Smooth muscle cell (in vitro differentiated cells): ENCODE data around the gene PDF. TPM values are rescaled to one million over a fixed set of nuclear protein-coding genes. Genes with fewer than 3 reads are reported as not detected.

Experiments used
- DNase-seq: peaks from one replicate; lab custom pipeline; 2025; ENCODE audit not compliant: unreplicated experiment; lab: John Stamatoyannopoulos, UW
- H2AFZ ChIP-seq: fragments of 200-600 bp; sonication (generic); 2 replicates; pipeline ENCODE4 v1.6.0; 2016; ENCODE audit warnings: antibody characterized with exemption, low read depth, mild to moderate bottlenecking
- H3F3A ChIP-seq: fragments of 200-600 bp; sonication (generic); 2 replicates; pipeline ENCODE4 v1.6.0; 2017; ENCODE audit warnings: antibody characterized with exemption, low read depth
- H3K27ac ChIP-seq: fragments of 200-600 bp; sonication (generic); 2 replicates; pipeline ENCODE4 v1.5.1; 2016; ENCODE audit warnings: low read depth, mild to moderate bottlenecking
- H3K27me3 ChIP-seq: fragments of 200-600 bp; sonication (generic); 2 replicates; pipeline ENCODE4 v1.6.1; 2016; ENCODE audit warnings: low read depth, mild to moderate bottlenecking
- H3K36me3 ChIP-seq: fragments of 200-600 bp; sonication (generic); 2 replicates; pipeline ENCODE4 v1.5.1; 2016; ENCODE audit warnings: low read depth
- H3K4me1 ChIP-seq: fragments of 200-600 bp; sonication (generic); 2 replicates; pipeline ENCODE4 v1.5.1; 2016; ENCODE audit warnings: low read depth
- H3K4me2 ChIP-seq: fragments of 200-600 bp; sonication (generic); 2 replicates; pipeline ENCODE4 v1.6.0; 2016; ENCODE audit warnings: mild to moderate bottlenecking
- H3K4me3 ChIP-seq: fragments of 200-600 bp; sonication (generic); 2 replicates; pipeline ENCODE4 v1.5.1; 2016; ENCODE audit warnings: mild to moderate bottlenecking
- H3K79me2 ChIP-seq: fragments of 200-600 bp; sonication (generic); 2 replicates; pipeline ENCODE4 v1.6.0; 2016; ENCODE audit warnings: low read depth, mild to moderate bottlenecking
- H3K9ac ChIP-seq: fragments of 200-600 bp; sonication (generic); 2 replicates; pipeline ENCODE4 v1.6.0; 2016; ENCODE audit warnings: low read depth
- H3K9me3 ChIP-seq: fragments of 200-600 bp; sonication (generic); replicated peaks from 2 replicates; pipeline ENCODE4 v1.5.1; 2016; ENCODE audit warnings: low read depth
- H4K20me1 ChIP-seq: fragments of 200-600 bp; sonication (generic); 2 replicates; pipeline ENCODE4 v1.6.0; 2016; ENCODE audit warnings: low read depth
- CTCF ChIP-seq: fragments of 200-600 bp; sonication (generic); IDR thresholded peaks from 2 replicates; pipeline ENCODE4 v1.5.1; 2017; ENCODE audit warnings: borderline replicate concordance, mild to moderate bottlenecking, antibody characterized with exemption; ENCODE audit not compliant: insufficient read depth, poor library complexity, severe bottlenecking
- WGBS: methylation state at CpG from one replicate; pipeline ENCODE4 v1.1.7; 2016; ENCODE audit warnings: low lambda C conversion rate; 5-methylcytosine and 5-hydroxymethylcytosine counted together
- polyA plus RNA-seq: library from polyadenylated mRNA; unstranded; fragments of >200 nt; fragmentation: Nextera tagmentation; extraction: Ambion mirVana; gene quantifications from 2 replicates; pipeline ENCODE4 v1.2.1, GENCODE V29; 2016
- total RNA-seq: library from RNA; depleted of rRNA; stranded (reverse); fragments of >200 nt; gene quantifications from 2 replicates; pipeline ENCODE4 v1.2.3, GENCODE V29; 2014

PDF gene
- total and polyA plus RNA-seq, 2 experiments from 2014 or later: 4.4 to 5.4 TPM

GRCh38 chr16:69349536-69349935, 19.1 kb upstream of the PDF start:
- Histone ChIP-seq H3K4me2 (no peak overlapping the region), H3K27ac (no peak overlapping the region), H3K9me3 (no peaks in the 10 kb centered on the region), H3F3A (peaks cover 3% of the 10 kb centered on the region), H3K4me3 (no peak overlapping the region), H3K9ac (no peak overlapping the region), H3K4me1 (no peaks in the 10 kb centered on the region), H3K36me3 (no peaks in the 10 kb centered on the region), H2AFZ (no peak overlapping the region), H3K27me3 (no peaks in the 10 kb centered on the region), H4K20me1 (no peaks in the 10 kb centered on the region), H3K79me2 (no peaks in the 10 kb centered on the region)
- TF ChIP-seq CTCF: no peak
- DNase-seq: no peak
- 94% methylated on average over 10 of the region's 10 CpGs for WGBS

GRCh38 chr16:69348222-69348621, 17.8 kb upstream of the PDF start:
- H3K27ac ChIP-seq: no peak overlapping the region
- no peak for TF ChIP-seq CTCF
- WGBS: 86% methylated on average over 2 of the region's 6 CpGs

GRCh38 chr16:69346683-69347082, 16.3 kb upstream of the PDF start:
- Histone ChIP-seq H3K27ac (no peak overlapping the region), H3K79me2 (peaks cover 3% of the 10 kb centered on the region), H3K27me3 (no peaks in the 10 kb centered on the region), H3K9me3 (no peaks in the 10 kb centered on the region), H4K20me1 (no peaks in the 10 kb centered on the region), H3F3A (peaks cover 3% of the 10 kb centered on the region), H3K4me1 (no peaks in the 10 kb centered on the region), H3K4me3 (no peak overlapping the region), H3K4me2 (no peak overlapping the region), H2AFZ (no peak overlapping the region), H3K36me3 (no peaks in the 10 kb centered on the region), H3K9ac (no peak overlapping the region)
- 94% methylated on average over 6 of the region's 6 CpGs for WGBS
- DNase-seq: no peak
- TF ChIP-seq CTCF: no peak

More at GRCh38 chr16:69348222-69348621, 17.8 kb upstream of the PDF start:
- Histone ChIP-seq H3K4me1 (no peaks in the 10 kb centered on the region), H3K9ac (no peak overlapping the region), H2AFZ (no peak overlapping the region), H3K9me3 (no peaks in the 10 kb centered on the region), H3K27me3 (no peaks in the 10 kb centered on the region), H3K36me3 (no peaks in the 10 kb centered on the region), H3K4me3 (no peak overlapping the region), H3K4me2 (no peak overlapping the region), H3K79me2 (no peaks in the 10 kb centered on the region), H3F3A (peaks cover 3% of the 10 kb centered on the region), H4K20me1 (no peaks in the 10 kb centered on the region)
- DNase-seq: no peak

- no peaks in the 10 kb centered on the region for H3K27me3 ChIP-seq
- H3K9ac ChIP-seq: no peak overlapping the region
- peaks cover 2% of the 10 kb centered on the region for H3K4me1 ChIP-seq
- no peak for DNase-seq
- no peak overlapping the region for H3K4me3 ChIP-seq
- H3K9me3 ChIP-seq: no peaks in the 10 kb centered on the region
- no peaks in the 10 kb centered on the region for H3K36me3 ChIP-seq
- no peak overlapping the region for H2AFZ ChIP-seq
- 94% methylated on average over 4 of the region's 4 CpGs for WGBS
- no peak for TF ChIP-seq CTCF
- H3K4me2 ChIP-seq: no peak overlapping the region
- peaks cover 3% of the 10 kb centered on the region for H3F3A ChIP-seq
- H3K79me2 ChIP-seq: peaks cover 11% of the 10 kb centered on the region
- H3K27ac ChIP-seq: no peak overlapping the region
- no peaks in the 10 kb centered on the region for H4K20me1 ChIP-seq
Measured at GRCh38 chr16:69345923-69346322, 15.5 kb upstream of the PDF start.
